Neural cell (in vitro differentiated cells): ENCODE results near the gene VDAC1. TPM values are rescaled to one million over a fixed set of nuclear protein-coding genes. Genes with fewer than 3 reads are reported as not detected.

Source experiments
- H2AFZ ChIP-seq: fragments of 200-600, 300-800 bp; sonication (generic), shearing (Covaris generic); 2 replicates; pipeline ENCODE4 v1.6.0; 2014; ENCODE audit warnings: low read depth, mild to moderate bottlenecking, antibody characterized with exemption, low read length, moderate library complexity
- H3F3A ChIP-seq: fragments of 200-600 bp; shearing (Covaris generic); 2 replicates; pipeline ENCODE4 v1.6.1; 2016; ENCODE audit warnings: mild to moderate bottlenecking, moderate library complexity, mixed read lengths, antibody characterized with exemption, low read length; ENCODE audit not compliant: insufficient read depth, poor library complexity, severe bottlenecking
- H3K27ac ChIP-seq: fragments of 200-600, 300-800 bp; sonication (generic), shearing (Covaris generic); 2 replicates; pipeline ENCODE4 v1.5.1; 2014; ENCODE audit warnings: mild to moderate bottlenecking, low read length, moderate library complexity
- H3K27me3 ChIP-seq: fragments of 300-800, 200-600 bp; sonication (generic), shearing (Covaris generic); 2 replicates; pipeline ENCODE4 v1.6.0; 2014; ENCODE audit warnings: mild to moderate bottlenecking, low read depth, low read length, moderate library complexity; ENCODE audit not compliant: insufficient read depth
- H3K36me3 ChIP-seq: fragments of 300-800, 200-600 bp; sonication (generic), shearing (Covaris generic); 2 replicates; pipeline ENCODE4 v1.5.1; 2014; ENCODE audit warnings: mild to moderate bottlenecking, antibody characterized with exemption, low read length, moderate library complexity; ENCODE audit not compliant: insufficient read depth
- H3K4me2 ChIP-seq: fragments of 300-800, 200-600 bp; sonication (generic), shearing (Covaris generic); 2 replicates; pipeline ENCODE4 v1.6.0; 2014; ENCODE audit warnings: mild to moderate bottlenecking, low read length
- H3K4me3 ChIP-seq: fragments of 300-800, 200-600 bp; sonication (generic), shearing (Covaris generic); 2 replicates; pipeline ENCODE4 v1.5.1; 2014; ENCODE audit warnings: mild to moderate bottlenecking, low read length, moderate library complexity
- H3K79me2 ChIP-seq: fragments of 200-600 bp; shearing (Covaris generic); replicated peaks from 2 replicates; pipeline ENCODE4 v1.6.0; 2014; ENCODE audit warnings: mild to moderate bottlenecking, low read length, moderate library complexity; ENCODE audit not compliant: insufficient read depth
- H3K9ac ChIP-seq: fragments of 300-800, 200-600 bp; sonication (generic), shearing (Covaris generic); 2 replicates; pipeline ENCODE4 v1.6.1; 2016; ENCODE audit warnings: mild to moderate bottlenecking, low read length, mixed read lengths
- H3K9me2 ChIP-seq: fragments of 200-600 bp; shearing (Covaris generic); 2 replicates; pipeline ENCODE4 v1.6.1; 2016; ENCODE audit warnings: mild to moderate bottlenecking, low read length, mixed read lengths; ENCODE audit not compliant: insufficient read depth
- H3K9me3 ChIP-seq: fragments of 200-600, 300-800 bp; sonication (generic), shearing (Covaris generic); 2 replicates; pipeline ENCODE4 v1.6.1; 2016; ENCODE audit warnings: mild to moderate bottlenecking, mixed run types, low read length, moderate library complexity, mixed read lengths
- H4K20me1 ChIP-seq: fragments of 200-600 bp; shearing (Covaris generic); 2 replicates; pipeline ENCODE4 v1.6.1; 2016; ENCODE audit warnings: mild to moderate bottlenecking, mixed run types; ENCODE audit not compliant: insufficient read depth
- CTCF ChIP-seq: fragments of 450-650 bp; IDR thresholded peaks from 2 replicates; pipeline ENCODE4 v1.5.1; 2014; ENCODE audit warnings: antibody characterized with exemption, mild to moderate bottlenecking, moderate library complexity; ENCODE audit not compliant: poor library complexity, severe bottlenecking
- EP300 ChIP-seq: fragments of 450-650 bp; conservative IDR thresholded peaks from 2 replicates; pipeline ENCODE4 v1.6.1; 2014; ENCODE audit warnings: antibody characterized with exemption, mild to moderate bottlenecking, moderate library complexity; ENCODE audit not compliant: poor library complexity, severe bottlenecking
- EZH2 ChIP-seq: fragments of 200-600, 300-800 bp; shearing (Covaris generic), sonication (generic); IDR thresholded peaks from 2 replicates; pipeline ENCODE4 v1.6.1; 2014; ENCODE audit warnings: antibody characterized with exemption, low read length, borderline replicate concordance, mild to moderate bottlenecking; ENCODE audit not compliant: insufficient read depth, poor library complexity, severe bottlenecking
- MXI1 ChIP-seq: fragments of 450-650 bp; conservative IDR thresholded peaks from 2 replicates; pipeline ENCODE4 v1.6.1; 2014; ENCODE audit warnings: antibody characterized with exemption, mild to moderate bottlenecking; ENCODE audit not compliant: poor library complexity, severe bottlenecking
- POLR2AphosphoS5 ChIP-seq: IDR thresholded peaks from 2 replicates; pipeline ENCODE4 v1.6.1; 2012
- RAD21 ChIP-seq: fragments of 450-650 bp; conservative IDR thresholded peaks from 2 replicates; pipeline ENCODE4 v1.6.1; 2014; ENCODE audit warnings: antibody characterized with exemption, mild to moderate bottlenecking, moderate library complexity
- SMC3 ChIP-seq: fragments of 450-650 bp; conservative IDR thresholded peaks from 2 replicates; pipeline ENCODE4 v1.6.1; 2014; ENCODE audit warnings: antibody characterized with exemption, mild to moderate bottlenecking, moderate library complexity; ENCODE audit not compliant: poor library complexity
- TAF1 ChIP-seq: IDR thresholded peaks from 2 replicates; pipeline ENCODE4 v1.6.1; 2012; ENCODE audit warnings: low read depth
- polyA plus RNA-seq: library from polyadenylated mRNA; depleted of rRNA; stranded (reverse); fragments of >200 nt; gene quantifications from 2 replicates; pipeline ENCODE4 v1.2.3, GENCODE V29; 2014
- TF ChIP-seq, protein P1 (sequence below): IDR thresholded peaks from 2 replicates; pipeline ENCODE4 v1.6.1; 2012; ENCODE audit warnings: borderline replicate concordance

VDAC1 gene
- polyA plus RNA-seq, 1 donor from 2014 or later, result 307 TPM

DNA sequence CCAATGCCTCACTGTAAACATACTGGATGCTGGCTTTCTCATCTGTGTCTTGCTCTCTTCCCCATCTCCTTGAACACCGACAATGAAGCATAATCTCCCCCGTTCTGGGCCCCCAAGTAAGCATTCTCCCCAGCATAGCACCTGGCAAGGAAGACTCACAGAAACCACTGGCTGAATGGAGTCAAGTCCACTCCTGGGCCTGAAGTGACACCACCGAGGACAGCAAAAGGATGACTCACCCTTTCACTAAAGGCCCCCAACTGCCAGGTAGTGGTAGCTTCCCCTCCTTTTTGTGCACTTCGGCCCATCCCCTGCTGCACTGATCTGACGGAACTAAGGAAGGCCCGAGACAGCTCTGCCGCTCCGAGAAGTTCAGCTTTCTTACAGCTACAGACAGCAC lies 9.4 kb downstream of the VDAC1 start:
- no peaks in the 10 kb centered on the region for H3K27me3 ChIP-seq
- no peaks in the 10 kb centered on the region for H3K36me3 ChIP-seq
- no peaks in the 10 kb centered on the region for H3K9me2 ChIP-seq
- H3K4me3 ChIP-seq, result no peak overlapping the region
- H2AFZ ChIP-seq, result no peak overlapping the region
- peaks cover 65% of the 10 kb centered on the region for H3K79me2 ChIP-seq
- H4K20me1 ChIP-seq, result peaks cover 7% of the 10 kb centered on the region
- no peaks in the 10 kb centered on the region for H3F3A ChIP-seq
- no peak overlapping the region for H3K4me2 ChIP-seq
- H3K9ac ChIP-seq, result no peak overlapping the region
- H3K27ac ChIP-seq, result no peak overlapping the region
- H3K9me3 ChIP-seq, result no peaks in the 10 kb centered on the region
- TF ChIP-seq RAD21 (no peak), EP300 (no peak), TAF1 (no peak), SMC3 (no peak), CTCF (no peak), POLR2AphosphoS5 (no peak), MXI1 (no peak), EZH2 (no peak)
- TF ChIP-seq, protein P1, sequence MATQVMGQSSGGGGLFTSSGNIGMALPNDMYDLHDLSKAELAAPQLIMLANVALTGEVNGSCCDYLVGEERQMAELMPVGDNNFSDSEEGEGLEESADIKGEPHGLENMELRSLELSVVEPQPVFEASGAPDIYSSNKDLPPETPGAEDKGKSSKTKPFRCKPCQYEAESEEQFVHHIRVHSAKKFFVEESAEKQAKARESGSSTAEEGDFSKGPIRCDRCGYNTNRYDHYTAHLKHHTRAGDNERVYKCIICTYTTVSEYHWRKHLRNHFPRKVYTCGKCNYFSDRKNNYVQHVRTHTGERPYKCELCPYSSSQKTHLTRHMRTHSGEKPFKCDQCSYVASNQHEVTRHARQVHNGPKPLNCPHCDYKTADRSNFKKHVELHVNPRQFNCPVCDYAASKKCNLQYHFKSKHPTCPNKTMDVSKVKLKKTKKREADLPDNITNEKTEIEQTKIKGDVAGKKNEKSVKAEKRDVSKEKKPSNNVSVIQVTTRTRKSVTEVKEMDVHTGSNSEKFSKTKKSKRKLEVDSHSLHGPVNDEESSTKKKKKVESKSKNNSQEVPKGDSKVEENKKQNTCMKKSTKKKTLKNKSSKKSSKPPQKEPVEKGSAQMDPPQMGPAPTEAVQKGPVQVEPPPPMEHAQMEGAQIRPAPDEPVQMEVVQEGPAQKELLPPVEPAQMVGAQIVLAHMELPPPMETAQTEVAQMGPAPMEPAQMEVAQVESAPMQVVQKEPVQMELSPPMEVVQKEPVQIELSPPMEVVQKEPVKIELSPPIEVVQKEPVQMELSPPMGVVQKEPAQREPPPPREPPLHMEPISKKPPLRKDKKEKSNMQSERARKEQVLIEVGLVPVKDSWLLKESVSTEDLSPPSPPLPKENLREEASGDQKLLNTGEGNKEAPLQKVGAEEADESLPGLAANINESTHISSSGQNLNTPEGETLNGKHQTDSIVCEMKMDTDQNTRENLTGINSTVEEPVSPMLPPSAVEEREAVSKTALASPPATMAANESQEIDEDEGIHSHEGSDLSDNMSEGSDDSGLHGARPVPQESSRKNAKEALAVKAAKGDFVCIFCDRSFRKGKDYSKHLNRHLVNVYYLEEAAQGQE, result no peak

DNA sequence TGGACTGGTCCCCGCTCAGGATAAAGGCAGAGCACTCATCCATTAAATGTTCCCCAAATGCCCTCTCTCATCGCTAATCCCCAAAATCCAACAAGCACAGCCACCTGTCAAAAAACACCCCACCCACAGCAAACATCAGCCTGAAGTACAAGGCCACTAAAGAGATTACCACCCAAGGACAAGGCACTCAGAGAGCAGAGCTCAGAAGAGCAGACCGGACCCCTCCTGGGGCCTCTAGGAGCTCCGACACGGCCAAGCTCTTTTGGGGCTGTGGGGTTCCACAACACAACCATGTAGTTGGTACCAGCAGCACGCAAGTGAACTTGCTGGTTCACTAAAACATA lies 9.8 kb downstream of the VDAC1 start:
- Histone ChIP-seq H3K9me3 (no peaks in the 10 kb centered on the region), H3F3A (no peaks in the 10 kb centered on the region), H4K20me1 (peaks cover 3% of the 10 kb centered on the region), H3K27me3 (no peaks in the 10 kb centered on the region), H3K4me3 (no peak overlapping the region), H3K79me2 (peaks cover 61% of the 10 kb centered on the region), H2AFZ (no peak overlapping the region), H3K36me3 (no peaks in the 10 kb centered on the region), H3K9ac (no peak overlapping the region), H3K4me2 (no peak overlapping the region), H3K9me2 (no peaks in the 10 kb centered on the region), H3K27ac (no peak overlapping the region)
- no peak for TF ChIP-seq MXI1
